Glutamatergic neuron (in vitro differentiated cells): ENCODE results near the gene SV2A. TPM values are rescaled to one million over a fixed set of nuclear protein-coding genes. Genes with fewer than 3 reads are reported as not detected.
A peak's percentile ranks its signal among the peaks of the same experiment; 100 is the strongest.

ENCODE experiments used
- DNase-seq: peaks from one replicate; pipeline ENCODE4 v3.0.0; 2022
- H3K27ac Mint-ChIP-seq: one replicate; pipeline ENCODE4 v1.8.0; 2020; ENCODE audit warnings: mild to moderate bottlenecking, mixed read lengths, inconsistent platforms; ENCODE audit not compliant: unreplicated experiment
- H3K27me3 Mint-ChIP-seq: one replicate; pipeline ENCODE4 v1.8.0; 2020; ENCODE audit warnings: mild to moderate bottlenecking, moderate library complexity, mixed read lengths, inconsistent platforms; ENCODE audit not compliant: unreplicated experiment
- H3K36me3 Mint-ChIP-seq: one replicate; pipeline ENCODE4 v1.8.0; 2020; ENCODE audit warnings: mild to moderate bottlenecking, mixed read lengths, inconsistent platforms; ENCODE audit not compliant: unreplicated experiment
- H3K4me1 Mint-ChIP-seq: one replicate; pipeline ENCODE4 v1.8.0; 2020; ENCODE audit warnings: mild to moderate bottlenecking, low read depth, mixed read lengths, inconsistent platforms; ENCODE audit not compliant: unreplicated experiment
- H3K4me3 Mint-ChIP-seq: one replicate; pipeline ENCODE4 v1.8.0; 2020; ENCODE audit warnings: mild to moderate bottlenecking, mixed read lengths, inconsistent platforms; ENCODE audit not compliant: unreplicated experiment
- H3K9me3 Mint-ChIP-seq: one replicate; pipeline ENCODE4 v1.8.0; 2020; ENCODE audit warnings: mild to moderate bottlenecking, moderate library complexity, mixed read lengths, inconsistent platforms; ENCODE audit not compliant: unreplicated experiment
- CTCF ChIP-seq: fragments of 200-600 bp; sonication (generic); IDR thresholded peaks from one replicate; pipeline ENCODE4 v1.5.0; 2021; ENCODE audit not compliant: partially characterized antibody, unreplicated experiment
- total RNA-seq: library from RNA; stranded (reverse); fragmentation: NEBNext Ultra II Directional; extraction: Animal tissue kit (Norgen Biotek cat#: 25700); gene quantifications from one replicate; pipeline ENCODE4 v1.2.1, GENCODE V29; 2021; ENCODE audit not compliant: unreplicated experiment

SV2A gene
- total RNA-seq, 1 donor from 2014 or later: 34.9 TPM

GRCh38 chr1:149936170-149936991 is 18.7 kb upstream of the SV2A start, which contains the start of gene MTMR11:
TSS of gene MTMR11 (minus strand) at chr1:149936879. CDS start at chr1:149936647, 232 bp downstream.
- no peak within 1 kb of the TSS for H3K27ac Mint-ChIP-seq
- peaks cover 10% of the 10 kb centered on the region for H3K27me3 Mint-ChIP-seq
- no peaks in the 10 kb centered on the region for H3K36me3 Mint-ChIP-seq
- H3K4me3 Mint-ChIP-seq: peak within 1 kb of the TSS; percentile 65
- peaks cover 6% of the 10 kb centered on the region for H3K4me1 Mint-ChIP-seq
- no peak for DNase-seq
- H3K9me3 Mint-ChIP-seq: peaks cover 1% of the 10 kb centered on the region
- no peak for TF ChIP-seq CTCF

- Mint-ChIP-seq H3K4me1 (peaks cover 6% of the 10 kb centered on the region), H3K27me3 (peaks cover 8% of the 10 kb centered on the region), H3K4me3 (no peak overlapping the region), H3K36me3 (no peaks in the 10 kb centered on the region), H3K27ac (no peak overlapping the region), H3K9me3 (peaks cover 1% of the 10 kb centered on the region)
- DNase-seq: no peak
- TF ChIP-seq CTCF: no peak
Observed at GRCh38 chr1:149934356-149934755, 16.7 kb upstream of the SV2A start.

- peaks cover 11% of the 10 kb centered on the region for H3K27me3 Mint-ChIP-seq
- H3K36me3 Mint-ChIP-seq: no peaks in the 10 kb centered on the region
- H3K4me3 Mint-ChIP-seq: no peak overlapping the region
- H3K4me1 Mint-ChIP-seq: peaks cover 12% of the 10 kb centered on the region
- no peak overlapping the region for H3K27ac Mint-ChIP-seq
- TF ChIP-seq CTCF: no peak
- peaks cover 7% of the 10 kb centered on the region for H3K9me3 Mint-ChIP-seq
- DNase-seq: no peak
Observed at GRCh38 chr1:149933208-149933607, 15.6 kb upstream of the SV2A start.

- Mint-ChIP-seq H3K27ac (no peak overlapping the region), H3K4me1 (peaks cover 10% of the 10 kb centered on the region), H3K27me3 (peaks cover 12% of the 10 kb centered on the region), H3K36me3 (no peaks in the 10 kb centered on the region), H3K9me3 (peaks cover 8% of the 10 kb centered on the region), H3K4me3 (no peak overlapping the region)
- no peak for DNase-seq
- no peak for TF ChIP-seq CTCF
Observed at GRCh38 chr1:149932474-149932873, 14.8 kb upstream of the SV2A start.

GRCh38 chr1:149931212-149931790 is 13.7 kb upstream of the SV2A start:
- Mint-ChIP-seq H3K4me3 (no peak overlapping the region), H3K9me3 (peaks cover 10% of the 10 kb centered on the region), H3K27ac (no peak overlapping the region), H3K27me3 (peaks cover 9% of the 10 kb centered on the region), H3K4me1 (peaks cover 9% of the 10 kb centered on the region), H3K36me3 (no peaks in the 10 kb centered on the region)
- no peak for TF ChIP-seq CTCF
- DNase-seq: no peak
